Omental fat pad (tissue), 4 donors: ENCODE measurements around the gene HBE1. TPM values are rescaled to one million over a fixed set of nuclear protein-coding genes. Genes with fewer than 3 reads are reported as not detected.

Experiments
- ATAC-seq: fragments of 150-250 bp; one replicate; pipeline ENCODE4 v1.9.1; 2016; ENCODE audit warnings: mild to moderate bottlenecking, moderate library complexity; ENCODE audit not compliant: low FRiP score
- DNase-seq: peaks from one replicate; pipeline ENCODE4 v3.0.0-alpha.2; 2019; ENCODE audit warnings: low spot score
- CTCF ChIP-seq, 3 donors: fragments of 450-650 bp; IDR thresholded peaks; one replicate each; pipeline ENCODE4 v1.5.1; 2016 to 2017; ENCODE audit warnings: antibody characterized with exemption in 3 of 3, mild to moderate bottlenecking in 3 of 3, moderate library complexity in 2 of 3
- total RNA-seq, 4 donors: library from RNA; depleted of rRNA; stranded (reverse); fragments of >200 nt; gene quantifications; one replicate each; pipeline ENCODE4 v1.1.0, GENCODE V29; 2016

The HBE1 gene
- total RNA-seq, 4 donors from 2014 or later = not detected

GRCh38 chr11:5279471-5280090 lies 9.8 kb upstream of the HBE1 start:
- DNase-seq (no peak), ATAC-seq (no peak)
- TF ChIP-seq CTCF (IDR thresholded peaks at IDR 0.05) = no peak

GRCh38 chr11:5277807-5278382 lies 8.2 kb upstream of the HBE1 start:
- DNase-seq (no peak), ATAC-seq (no peak)

GRCh38 chr11:5276697-5277096 lies 7.0 kb upstream of the HBE1 start:
- no peak for TF ChIP-seq CTCF (IDR thresholded peaks at IDR 0.05)
- no peak for DNase-seq
- ATAC-seq = no peak

More at GRCh38 chr11:5277807-5278382, 8.2 kb upstream of the HBE1 start:
- no peak for TF ChIP-seq CTCF (IDR thresholded peaks at IDR 0.05)

GRCh38 chr11:5275369-5276110 lies 5.8 kb upstream of the HBE1 start:
- ATAC-seq (no peak), DNase-seq (no peak)
- no peak for TF ChIP-seq CTCF (IDR thresholded peaks at IDR 0.05)

- no peak for TF ChIP-seq CTCF (IDR thresholded peaks at IDR 0.05)
- DNase-seq = no peak
- no peak for ATAC-seq
Observed at GRCh38 chr11:5274395-5274794, 4.7 kb upstream of the HBE1 start.

- DNase-seq (no peak), ATAC-seq (no peak)
- no peak for TF ChIP-seq CTCF (IDR thresholded peaks at IDR 0.05)
Observed at GRCh38 chr11:5272395-5273017, 2.8 kb upstream of the HBE1 start.
